ENCODE results near the gene VPS26C. TPM values are rescaled to one million over a fixed set of nuclear protein-coding genes. Genes with fewer than 3 reads are reported as not detected.

The VPS26C gene
- total RNA-seq, 1 donor from 2014 or later: 57.6 TPM

GRCh38 chr21:37241426-37241825 is 25.7 kb downstream of the VPS26C start:
- ATAC-seq (no peak), DNase-seq (no peak)
- Histone ChIP-seq H3K27me3 (no peaks in the 10 kb centered on the region), H3K27ac (no peak overlapping the region), H3K4me3 (no peak overlapping the region), H3K9me3 (no peaks in the 10 kb centered on the region), H3K4me1 (peaks cover 5% of the 10 kb centered on the region), H3K36me3 (peaks cover 41% of the 10 kb centered on the region)
- TF ChIP-seq CTCF (IDR thresholded peaks at IDR 0.05): no peak
- intact Hi-C loops (cut with DNase I): no loop called here

GRCh38 chr21:37240978-37241377 is 26.2 kb downstream of the VPS26C start:
- DNase-seq (no peak), ATAC-seq (no peak)
- Histone ChIP-seq H3K4me1 (peaks cover 5% of the 10 kb centered on the region), H3K27ac (no peak overlapping the region), H3K9me3 (no peaks in the 10 kb centered on the region), H3K27me3 (no peaks in the 10 kb centered on the region), H3K4me3 (no peak overlapping the region), H3K36me3 (peaks cover 41% of the 10 kb centered on the region)
- TF ChIP-seq CTCF (IDR thresholded peaks at IDR 0.05): no peak
- intact Hi-C loops (cut with DNase I): no loop called here

- TF ChIP-seq CTCF (IDR thresholded peaks at IDR 0.05): no peak
- Histone ChIP-seq H3K9me3 (no peaks in the 10 kb centered on the region), H3K4me3 (no peak overlapping the region), H3K4me1 (no peaks in the 10 kb centered on the region), H3K36me3 (peaks cover 57% of the 10 kb centered on the region), H3K27me3 (no peaks in the 10 kb centered on the region), H3K27ac (no peak overlapping the region)
- intact Hi-C loops (cut with DNase I): no loop called here
- DNase-seq (no peak), ATAC-seq (no peak)
These were observed 29.4 kb downstream of the VPS26C start for GRCh38 chr21:37237764-37238163.

- Histone ChIP-seq H3K36me3 (peaks cover 61% of the 10 kb centered on the region), H3K9me3 (no peaks in the 10 kb centered on the region), H3K27me3 (no peaks in the 10 kb centered on the region), H3K27ac (no peak overlapping the region), H3K4me3 (no peak overlapping the region), H3K4me1 (no peaks in the 10 kb centered on the region)
- intact Hi-C loops (cut with DNase I): no loop called here
- DNase-seq (no peak), ATAC-seq (no peak)
- TF ChIP-seq CTCF (IDR thresholded peaks at IDR 0.05): no peak
These were observed 29.8 kb downstream of the VPS26C start for GRCh38 chr21:37237346-37237745.

- ATAC-seq: no peak
- H3K36me3 ChIP-seq: peaks cover 76% of the 10 kb centered on the region
- no peaks in the 10 kb centered on the region for H3K27me3 ChIP-seq
- no peak overlapping the region for H3K4me3 ChIP-seq
- H3K27ac ChIP-seq: no peak overlapping the region
- intact Hi-C loops (cut with DNase I): no loop called here
- no peak for TF ChIP-seq CTCF (IDR thresholded peaks at IDR 0.05)
- H3K9me3 ChIP-seq: no peaks in the 10 kb centered on the region
- H3K4me1 ChIP-seq: no peaks in the 10 kb centered on the region
- no peak for DNase-seq
These were observed 33.5 kb downstream of the VPS26C start for GRCh38 chr21:37233551-37234146.
